Hepatocyte (in vitro differentiated cells): Measurements from ENCODE around the gene FBXL20. TPM values are rescaled to one million over a fixed set of nuclear protein-coding genes. Genes with fewer than 3 reads are reported as not detected.
"Not testable (repeated sequence)": the region's sequence is repeated elsewhere in the genome, so short reads cannot be mapped to it uniquely, and the experiment has no call there.

Experiments used
- DNase-seq: peaks from one replicate; pipeline ENCODE4 v3.0.0-alpha.2; 2016; ENCODE audit warnings: low spot score
- H2AFZ ChIP-seq: fragments of 200-600 bp; sonication (generic); 2 replicates; pipeline ENCODE4 v1.6.0; 2016; ENCODE audit warnings: antibody characterized with exemption, mild to moderate bottlenecking
- H3K27ac ChIP-seq: fragments of 200-600 bp; sonication (generic); 2 replicates; pipeline ENCODE4 v1.5.1; 2016; ENCODE audit warnings: mild to moderate bottlenecking
- H3K27me3 ChIP-seq: fragments of 200-600 bp; sonication (generic); 2 replicates; pipeline ENCODE4 v1.6.1; 2016
- H3K36me3 ChIP-seq: fragments of 200-600 bp; sonication (generic); replicated peaks from 2 replicates; pipeline ENCODE4 v1.5.1; 2016; ENCODE audit warnings: low read depth; ENCODE audit not compliant: insufficient read depth
- H3K4me1 ChIP-seq: fragments of 200-600 bp; sonication (generic); 2 replicates; pipeline ENCODE4 v1.5.1; 2016; ENCODE audit warnings: mild to moderate bottlenecking, moderate library complexity; ENCODE audit not compliant: insufficient read depth
- H3K4me2 ChIP-seq: fragments of 200-600 bp; sonication (generic); 2 replicates; pipeline ENCODE4 v1.6.0; 2016
- H3K4me3 ChIP-seq: fragments of 200-600 bp; sonication (generic); 2 replicates; pipeline ENCODE4 v1.5.1; 2016; ENCODE audit warnings: mild to moderate bottlenecking
- H3K79me2 ChIP-seq: fragments of 200-600 bp; sonication (generic); 2 replicates; pipeline ENCODE4 v1.6.0; 2017; ENCODE audit warnings: mild to moderate bottlenecking
- H3K9me2 ChIP-seq: fragments of 200-600 bp; sonication (generic); replicated peaks from 2 replicates; pipeline ENCODE4 v1.6.0; 2017; ENCODE audit warnings: mild to moderate bottlenecking; ENCODE audit not compliant: insufficient read depth
- H3K9me3 ChIP-seq: fragments of 200-600 bp; sonication (generic); 2 replicates; pipeline ENCODE4 v1.5.1; 2016; ENCODE audit warnings: low read depth, mild to moderate bottlenecking
- H4K20me1 ChIP-seq: fragments of 200-600 bp; sonication (generic); 2 replicates; pipeline ENCODE4 v1.6.0; 2016; ENCODE audit warnings: mild to moderate bottlenecking; ENCODE audit not compliant: insufficient read depth, poor library complexity, severe bottlenecking
- CTCF ChIP-seq: fragments of 200-600 bp; sonication (generic); IDR thresholded peaks from 2 replicates; pipeline ENCODE4 v1.5.1; 2016; ENCODE audit warnings: antibody characterized with exemption, mild to moderate bottlenecking; ENCODE audit not compliant: poor library complexity
- EZH2 ChIP-seq: fragments of 200-600 bp; sonication (generic); IDR thresholded peaks from 2 replicates; pipeline ENCODE4 v1.6.1; 2016; ENCODE audit warnings: antibody characterized with exemption, mild to moderate bottlenecking, borderline replicate concordance
- EZH2phosphoT487 ChIP-seq: fragments of 200-600 bp; sonication (generic); IDR thresholded peaks from one replicate; pipeline ENCODE4 v1.6.1; 2018; ENCODE audit warnings: antibody characterized with exemption, mild to moderate bottlenecking, low read depth, moderate library complexity; ENCODE audit not compliant: unreplicated experiment, severe bottlenecking
- WGBS: methylation state at CpG from one replicate; pipeline ENCODE4 v1.1.6; 2016; ENCODE audit warnings: low lambda C conversion rate; ENCODE audit errors: missing lambda C conversion rate; 5-methylcytosine and 5-hydroxymethylcytosine counted together
- polyA plus RNA-seq: library from polyadenylated mRNA; unstranded; fragments of >200 nt; fragmentation: Nextera tagmentation; extraction: Ambion mirVana; gene quantifications from 2 replicates; pipeline ENCODE4 v1.2.1, GENCODE V29; 2016
- total RNA-seq: library from RNA; depleted of rRNA; stranded (reverse); fragments of >200 nt; gene quantifications from 2 replicates; pipeline ENCODE4 v1.2.3, GENCODE V29; 2014

Gene FBXL20
- total and polyA plus RNA-seq, 2 experiments from 2014 or later: 8.0 to 11.6 TPM

DNA sequence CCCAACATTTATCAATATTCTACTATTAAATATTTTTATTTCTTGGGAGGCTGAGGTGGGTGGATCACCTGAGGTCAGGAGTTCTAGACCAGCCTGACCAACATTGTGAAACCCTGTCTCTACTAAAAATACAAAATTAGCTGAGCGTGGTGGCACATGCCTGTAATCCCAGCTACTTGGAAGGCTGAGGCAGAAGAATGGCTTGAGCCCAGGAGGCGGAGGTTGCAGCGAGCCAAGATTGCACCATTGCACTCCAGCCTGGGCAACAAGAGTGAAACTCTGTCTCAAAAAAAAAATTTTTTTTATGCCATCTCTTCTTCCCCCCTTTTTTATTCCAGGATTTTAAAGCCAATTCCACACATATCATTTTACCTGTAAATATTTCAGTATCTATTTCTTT is 114.9 kb downstream of the FBXL20 start:
- not testable (repeated sequence) for DNase-seq, H4K20me1 ChIP-seq, H3K27me3 ChIP-seq, H3K79me2 ChIP-seq, H2AFZ ChIP-seq, H3K36me3 ChIP-seq, H3K27ac ChIP-seq, H3K4me2 ChIP-seq, H3K4me3 ChIP-seq, H3K9me3 ChIP-seq, H3K9me2 ChIP-seq
- 100% methylated on average over 3 of the region's 3 CpGs for WGBS
- H3K4me1 ChIP-seq: peaks cover 11% of the 10 kb centered on the region

- no peak overlapping the region for H3K4me3 ChIP-seq
- H3K27ac ChIP-seq: no peak overlapping the region
- WGBS: 83% methylated on average over 5 of the region's 5 CpGs
- H3K27me3 ChIP-seq: no peaks in the 10 kb centered on the region
- no peak overlapping the region for H2AFZ ChIP-seq
- H3K9me3 ChIP-seq: no peaks in the 10 kb centered on the region
- H4K20me1 ChIP-seq: no peaks in the 10 kb centered on the region
- peak; percentile 5 for DNase-seq
- H3K9me2 ChIP-seq: no peaks in the 10 kb centered on the region
- H3K4me2 ChIP-seq: no peak overlapping the region
- no peaks in the 10 kb centered on the region for H3K79me2 ChIP-seq
- TF ChIP-seq EZH2phosphoT487 (no peak), CTCF (no peak), EZH2 (no peak)
- no peaks in the 10 kb centered on the region for H3K36me3 ChIP-seq
- peaks cover 17% of the 10 kb centered on the region for H3K4me1 ChIP-seq
These were observed 116.7 kb downstream of the FBXL20 start for GRCh38 chr17:39284685-39285084.

DNA sequence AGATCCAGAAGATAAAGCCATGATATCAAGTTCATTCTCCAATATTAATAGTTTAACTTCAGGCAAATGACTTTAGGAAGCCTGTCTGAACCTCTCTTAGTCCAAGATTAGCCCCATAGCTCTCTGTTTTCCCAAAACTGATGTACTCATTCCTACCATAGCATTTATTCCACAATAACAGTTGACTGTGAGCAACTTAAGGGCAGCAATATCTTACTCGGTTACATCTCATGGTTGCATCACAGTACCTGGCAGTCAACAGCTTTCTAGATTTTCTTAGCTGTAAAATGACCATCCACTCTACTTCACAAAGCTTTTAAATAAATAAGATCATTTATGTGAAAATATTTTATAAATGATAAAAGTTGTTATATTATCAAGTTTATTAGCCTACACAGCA is 117.5 kb downstream of the FBXL20 start:
- TF ChIP-seq CTCF (no peak), EZH2phosphoT487 (no peak), EZH2 (no peak)
- Histone ChIP-seq H3K4me3 (no peak overlapping the region), H3K27me3 (no peaks in the 10 kb centered on the region), H4K20me1 (no peaks in the 10 kb centered on the region), H3K9me2 (no peaks in the 10 kb centered on the region), H3K79me2 (no peaks in the 10 kb centered on the region), H3K4me2 (no peak overlapping the region), H3K4me1 (peaks cover 17% of the 10 kb centered on the region), H3K36me3 (no peaks in the 10 kb centered on the region), H3K9me3 (no peaks in the 10 kb centered on the region), H3K27ac (no peak overlapping the region), H2AFZ (no peak overlapping the region)
- DNase-seq: no peak
- 95% methylated on average over 1 of the region's 1 CpG for WGBS

- H3K36me3 ChIP-seq: no peaks in the 10 kb centered on the region
- H3K9me3 ChIP-seq: no peaks in the 10 kb centered on the region
- no peak overlapping the region for H3K4me3 ChIP-seq
- no peaks in the 10 kb centered on the region for H4K20me1 ChIP-seq
- no peak overlapping the region for H3K4me2 ChIP-seq
- H3K27me3 ChIP-seq: no peaks in the 10 kb centered on the region
- TF ChIP-seq EZH2phosphoT487: no peak
- no peak for TF ChIP-seq EZH2
- TF ChIP-seq CTCF: no peak
- H2AFZ ChIP-seq: no peak overlapping the region
- H3K27ac ChIP-seq: no peak overlapping the region
- H3K79me2 ChIP-seq: no peaks in the 10 kb centered on the region
- no peaks in the 10 kb centered on the region for H3K9me2 ChIP-seq
- H3K4me1 ChIP-seq: peaks cover 17% of the 10 kb centered on the region
- WGBS: 85% methylated on average over 4 of the region's 4 CpGs
- DNase-seq: no peak
These were observed 118.3 kb downstream of the FBXL20 start for GRCh38 chr17:39283098-39283497.
